IMR-90 (cell line): ENCODE data around the gene GXYLT2. TPM values are rescaled to one million over a fixed set of nuclear protein-coding genes. Genes with fewer than 3 reads are reported as not detected.
A peak's percentile ranks its signal among the peaks of the same experiment; 100 is the strongest.

Source experiments
- ATAC-seq: fragments of 200-7000 bp; cut with Tn5 transposase; 2 replicates; pipeline ENCODE4 v1.9.1; 2020; ENCODE audit warnings: low read depth, mild to moderate bottlenecking, moderate library complexity
- BruUV-seq: library from RNA; stranded (reverse); fragments of 400-500 nt; replicated peaks from 2 replicates; lab custom pipeline; 2021; lab: Mats Ljungman, UMichigan
- CTCF ChIA-PET: fragments of 300-600 bp; formaldehyde crosslinking; extraction: SDS; loops from one replicate; lab custom pipeline; 2021; ENCODE audit warnings: antibody characterized with exemption; lab: Yijun Ruan, JAX
- POLR2A ChIA-PET: fragments of 300-600 bp; sonication (Branson Sonifier 250); formaldehyde crosslinking; loops from one replicate; lab custom pipeline; 2022; ENCODE audit warnings: antibody characterized with exemption; ENCODE audit not compliant: unreplicated experiment; lab: Charles Lee
- DNase-seq: peaks from one replicate; pipeline ENCODE4 v3.0.0; 2013
- H2AFZ ChIP-seq: replicated peaks from 2 replicates; pipeline ENCODE3; 2013; ENCODE audit warnings: low read length, mild to moderate bottlenecking; ENCODE audit not compliant: poor library complexity
- H2AK5ac ChIP-seq: 2 replicates; pipeline ENCODE4 v1.6.1; 2013; ENCODE audit warnings: low read depth, low read length, inconsistent platforms
- H2AK9ac ChIP-seq: replicated peaks from 2 replicates; pipeline ENCODE3; 2013; ENCODE audit warnings: mild to moderate bottlenecking, low read depth, low read length, moderate library complexity; ENCODE audit not compliant: poor library complexity
- H2BK120ac ChIP-seq: 2 replicates; pipeline ENCODE4 v1.6.1; 2013; ENCODE audit warnings: low read depth, low read length, inconsistent platforms
- H2BK15ac ChIP-seq: 3 replicates; pipeline ENCODE4 v1.6.1; 2013; ENCODE audit warnings: low read depth, low read length, inconsistent platforms
- H2BK20ac ChIP-seq: 2 replicates; pipeline ENCODE4 v1.6.1; 2013; ENCODE audit warnings: low read depth, mild to moderate bottlenecking, inconsistent platforms, low read length, moderate library complexity
- H2BK5ac ChIP-seq: 2 replicates; pipeline ENCODE4 v1.6.1; 2013; ENCODE audit warnings: mild to moderate bottlenecking, low read depth, low read length, inconsistent platforms; ENCODE audit not compliant: poor library complexity, severe bottlenecking
- H3K14ac ChIP-seq: replicated peaks from 2 replicates; pipeline ENCODE4 v1.6.1; 2013; ENCODE audit warnings: low read depth, low read length, inconsistent platforms
- H3K18ac ChIP-seq: 2 replicates; pipeline ENCODE4 v1.6.1; 2013; ENCODE audit warnings: low read depth, low read length, control low read depth
- H3K23ac ChIP-seq: 2 replicates; pipeline ENCODE4 v1.6.1; 2013; ENCODE audit warnings: low read depth, low read length, inconsistent platforms
- H3K27ac ChIP-seq: 2 replicates; pipeline ENCODE4 v1.5.1; 2013; ENCODE audit warnings: mild to moderate bottlenecking, control low read depth, low read length; ENCODE audit not compliant: insufficient read depth
- H3K27me3 ChIP-seq: 2 replicates; pipeline ENCODE4 v1.6.1; 2013; ENCODE audit warnings: low read length; ENCODE audit not compliant: control insufficient read depth, insufficient read depth
- H3K36me3 ChIP-seq: 2 replicates; pipeline ENCODE4 v1.6.1; 2013; ENCODE audit warnings: low read length, mixed read lengths; ENCODE audit not compliant: control insufficient read depth, insufficient read depth
- H3K4ac ChIP-seq: 2 replicates; pipeline ENCODE4 v1.6.1; 2013; ENCODE audit warnings: low read depth, low read length, inconsistent platforms
- H3K4me1 ChIP-seq: 2 replicates; pipeline ENCODE4 v1.6.1; 2013; ENCODE audit warnings: low read length, mixed read lengths; ENCODE audit not compliant: control insufficient read depth, insufficient read depth
- H3K4me2 ChIP-seq: 2 replicates; pipeline ENCODE4 v1.6.1; 2013; ENCODE audit warnings: low read depth, mild to moderate bottlenecking, control low read depth, low read length, moderate library complexity
- H3K4me3 ChIP-seq: 2 replicates; pipeline ENCODE4 v1.5.1; 2013; ENCODE audit warnings: low read depth, mild to moderate bottlenecking, control low read depth, low read length, moderate library complexity; ENCODE audit not compliant: insufficient read depth
- H3K56ac ChIP-seq: 2 replicates; pipeline ENCODE4 v1.6.1; 2013; ENCODE audit warnings: low read length, inconsistent platforms; ENCODE audit not compliant: insufficient read depth; ENCODE audit errors: extremely low read depth
- H3K79me1 ChIP-seq, 2 experiments: 2 replicates each; pipeline ENCODE4 v1.6.1; 2013; ENCODE audit warnings: low read length in 2 of 2, inconsistent platforms in 1 of 2, low read depth in 1 of 2
- H3K9ac ChIP-seq: 2 replicates; pipeline ENCODE4 v1.6.1; 2013; ENCODE audit warnings: low read depth, low read length, control low read depth
- H3K9me1 ChIP-seq: 2 replicates; pipeline ENCODE4 v1.6.1; 2013; ENCODE audit warnings: low read length, inconsistent platforms; ENCODE audit not compliant: insufficient read depth
- H3K9me3 ChIP-seq: 2 replicates; pipeline ENCODE4 v1.6.1; 2013; ENCODE audit warnings: low read length; ENCODE audit not compliant: control insufficient read depth, insufficient read depth
- H4K20me1 ChIP-seq: 2 replicates; pipeline ENCODE4 v1.6.1; 2013; ENCODE audit warnings: low read length, inconsistent platforms; ENCODE audit not compliant: insufficient read depth
- H4K5ac ChIP-seq: 2 replicates; pipeline ENCODE4 v1.6.1; 2013; ENCODE audit warnings: mild to moderate bottlenecking, low read depth, low read length, control low read depth
- H4K8ac ChIP-seq, 2 experiments: 2 replicates each; pipeline ENCODE4 v1.6.1; 2013; ENCODE audit warnings: low read depth in 2 of 2, low read length in 2 of 2, control low read depth in 1 of 2, inconsistent platforms in 1 of 2
- H4K91ac ChIP-seq: 2 replicates; pipeline ENCODE4 v1.6.1; 2013; ENCODE audit warnings: low read depth, low read length, inconsistent platforms; ENCODE audit not compliant: insufficient read depth
- BHLHE40 ChIP-seq: fragments of 150-350 bp; IDR thresholded peaks from 2 replicates; pipeline ENCODE4 v1.6.1; 2016; ENCODE audit warnings: mild to moderate bottlenecking, low read depth, low read length
- CEBPB ChIP-seq: IDR thresholded peaks from 2 replicates; pipeline ENCODE4 v1.6.1; 2012; ENCODE audit warnings: low read depth, low read length, improper control_type of control experiment
- CHD1 ChIP-seq: IDR thresholded peaks from 2 replicates; pipeline ENCODE4 v1.6.1; 2012; ENCODE audit warnings: low read depth, low read length, improper control_type of control experiment
- FOS ChIP-seq: fragments of 150-350 bp; IDR thresholded peaks from 2 replicates; pipeline ENCODE4 v1.6.1; 2016; ENCODE audit warnings: low read depth, low read length
- MAFK ChIP-seq: IDR thresholded peaks from 2 replicates; pipeline ENCODE4 v1.6.1; 2012; ENCODE audit warnings: low read depth, low read length, improper control_type of control experiment
- MAZ ChIP-seq: IDR thresholded peaks from 2 replicates; pipeline ENCODE4 v1.6.1; 2012; ENCODE audit warnings: low read depth, mild to moderate bottlenecking, low read length, improper control_type of control experiment, moderate library complexity, borderline replicate concordance
- MXI1 ChIP-seq: IDR thresholded peaks from 2 replicates; pipeline ENCODE4 v1.6.1; 2012; ENCODE audit warnings: low read depth, mild to moderate bottlenecking, low read length, moderate library complexity, borderline replicate concordance
- NFE2L2 ChIP-seq: fragments of 150-350 bp; IDR thresholded peaks from 2 replicates; pipeline ENCODE4 v1.6.1; 2016; ENCODE audit warnings: low read depth, mild to moderate bottlenecking, low read length
- POLR2A ChIP-seq: IDR thresholded peaks from 2 replicates; pipeline ENCODE4 v1.6.1; 2012; ENCODE audit warnings: mild to moderate bottlenecking, low read depth, low read length
- RAD21 ChIP-seq: IDR thresholded peaks from 2 replicates; pipeline ENCODE4 v1.6.1; 2012; ENCODE audit warnings: low read length, improper control_type of control experiment
- RCOR1 ChIP-seq: IDR thresholded peaks from 2 replicates; pipeline ENCODE4 v1.6.1; 2012; ENCODE audit warnings: mild to moderate bottlenecking, low read length, improper control_type of control experiment; ENCODE audit not compliant: insufficient replicate concordance
- RFX5 ChIP-seq: IDR thresholded peaks from 2 replicates; pipeline ENCODE4 v1.8.0; 2012; ENCODE audit warnings: low read depth, mild to moderate bottlenecking, low read length, moderate library complexity
- SMC3 ChIP-seq: fragments of 150-350 bp; IDR thresholded peaks from 2 replicates; pipeline ENCODE4 v1.6.1; 2016; ENCODE audit warnings: low read depth, mild to moderate bottlenecking, antibody characterized with exemption, low read length, moderate library complexity
- WGBS, 2 experiments: methylation state at CpG; one replicate each; pipeline versions ENCODE4 v1.1.5 to v1.1.7; 2013; ENCODE audit warnings: missing lambda C conversion rate in 2 of 2; ENCODE audit not compliant: insufficient read length in 1 of 2; ENCODE audit errors: extremely low coverage in 2 of 2; 5-methylcytosine and 5-hydroxymethylcytosine counted together
- dilution Hi-C: fragments of 300-500 bp; cut with HindIII; formaldehyde crosslinking; loops from one replicate; pipeline ENCODE4 v1.14.3; 2018; ENCODE audit warnings: low sequenced_read_pairs; ENCODE audit not compliant: unreplicated experiment
- in situ Hi-C: fragments of 300-500 bp; cut with MboI; formaldehyde crosslinking; loops from 3 replicates; pipeline ENCODE4 v1.14.3; 2019; ENCODE audit warnings: low sequenced_read_pairs, inconsistent platforms, mixed read lengths
- intact Hi-C: fragments of 100-400 bp; cut with micrococcal nuclease; formaldehyde crosslinking; loops from 2 replicates; pipeline ENCODE4 v1.10.0; 2022
- polyA plus RNA-seq, 3 experiments: library from polyadenylated mRNA; depleted of rRNA; stranded (reverse); fragments of >200 nt; gene quantifications; 2 replicates each; pipeline ENCODE4 v1.2.3, GENCODE V29; 2012; ENCODE audit warnings: low replicate concordance in 1 of 3
- total RNA-seq: library from RNA; depleted of rRNA; stranded (reverse); fragments of >200 nt; gene quantifications from 2 replicates; pipeline ENCODE4 v1.2.3, GENCODE V29; 2012
- TF ChIP-seq, protein P1 (sequence below): fragments of 150-350 bp; IDR thresholded peaks from 2 replicates; pipeline ENCODE4 v1.6.1; 2016; ENCODE audit warnings: low read depth, mild to moderate bottlenecking, low read length, moderate library complexity, borderline replicate concordance
- TF ChIP-seq, protein P2 (sequence below): conservative IDR thresholded peaks from 2 replicates; pipeline ENCODE4 v1.5.1; 2012; ENCODE audit warnings: mild to moderate bottlenecking, low read depth, low read length, improper control_type of control experiment
- TF ChIP-seq, protein P3 (sequence below): fragments of 150-350 bp; IDR thresholded peaks from 2 replicates; pipeline ENCODE4 v1.6.1; 2017; ENCODE audit warnings: mild to moderate bottlenecking, antibody characterized with exemption, low read length, low read depth

GXYLT2 gene
- total and polyA plus RNA-seq, 2 of the 4 experiments (the other 2 are of a cell fraction) = 5.7 to 11.1 TPM

DNA sequence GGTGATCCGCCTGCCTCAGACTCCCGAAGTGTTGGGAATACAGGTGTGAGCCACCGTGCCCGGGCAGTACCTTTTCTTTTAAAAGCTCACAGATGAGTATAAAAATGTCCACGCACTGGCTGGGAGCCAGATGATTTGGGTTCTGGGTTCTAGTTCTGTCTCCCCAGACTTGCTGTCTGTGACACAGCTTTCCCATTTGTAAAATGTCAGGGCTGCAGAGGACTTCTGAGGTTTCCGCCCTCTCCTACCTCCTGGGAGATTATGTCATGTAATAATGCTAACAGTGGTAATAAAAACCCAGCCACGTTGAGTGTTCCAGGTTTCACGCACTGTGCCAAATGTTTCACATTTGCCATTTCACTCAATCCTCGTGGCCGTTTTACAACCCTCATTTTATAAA is 107.5 kb downstream of the GXYLT2 start:
- H3K4me2 ChIP-seq = no peak overlapping the region
- peaks cover 8% of the 10 kb centered on the region for H3K4me1 ChIP-seq
- dilution Hi-C loops = no loop called here
- no peak overlapping the region for H3K56ac ChIP-seq
- H2AFZ ChIP-seq = no peak overlapping the region
- peaks cover 31% of the 10 kb centered on the region for H4K20me1 ChIP-seq
- intact Hi-C loops = loop anchor here (5.0 kb wide), 4 partner anchors 42 to 108 kb away; partner anchors contain the start of gene GXYLT2
- no peak overlapping the region; the same call in 1 of the 2 replicates for H4K91ac ChIP-seq
- H3K9ac ChIP-seq = no peak overlapping the region
- peak overlapping the region; percentile 1 for H2AK9ac ChIP-seq
- no peak overlapping the region for H2BK15ac ChIP-seq
- H3K4me3 ChIP-seq = no peak overlapping the region
- DNase-seq (no peak), ATAC-seq (no peak)
- WGBS, 2 experiments = 100% methylated on average over 3 of the region's 10 CpGs; no CpG with 5 or more reads in 1 of the 2 experiments
- H2BK20ac ChIP-seq = no peak overlapping the region
- no peak overlapping the region for H3K14ac ChIP-seq
- no peak overlapping the region for H3K4ac ChIP-seq
- no peak overlapping the region for H4K8ac ChIP-seq
- no TSS peak for BruUV-seq
- H3K36me3 ChIP-seq = peaks cover 3% of the 10 kb centered on the region
- TF ChIP-seq BHLHE40 = no peak
- TF ChIP-seq RAD21 = no peak
- no peak for TF ChIP-seq MXI1
- no peak for TF ChIP-seq NFE2L2
- TF ChIP-seq MAFK = no peak
- TF ChIP-seq, protein P1, sequence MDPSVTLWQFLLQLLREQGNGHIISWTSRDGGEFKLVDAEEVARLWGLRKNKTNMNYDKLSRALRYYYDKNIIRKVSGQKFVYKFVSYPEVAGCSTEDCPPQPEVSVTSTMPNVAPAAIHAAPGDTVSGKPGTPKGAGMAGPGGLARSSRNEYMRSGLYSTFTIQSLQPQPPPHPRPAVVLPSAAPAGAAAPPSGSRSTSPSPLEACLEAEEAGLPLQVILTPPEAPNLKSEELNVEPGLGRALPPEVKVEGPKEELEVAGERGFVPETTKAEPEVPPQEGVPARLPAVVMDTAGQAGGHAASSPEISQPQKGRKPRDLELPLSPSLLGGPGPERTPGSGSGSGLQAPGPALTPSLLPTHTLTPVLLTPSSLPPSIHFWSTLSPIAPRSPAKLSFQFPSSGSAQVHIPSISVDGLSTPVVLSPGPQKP = no peak
- no peak for TF ChIP-seq RFX5
- TF ChIP-seq MAZ = no peak
- TF ChIP-seq CHD1 = no peak
- no peak for TF ChIP-seq RCOR1
- TF ChIP-seq, protein P2, sequence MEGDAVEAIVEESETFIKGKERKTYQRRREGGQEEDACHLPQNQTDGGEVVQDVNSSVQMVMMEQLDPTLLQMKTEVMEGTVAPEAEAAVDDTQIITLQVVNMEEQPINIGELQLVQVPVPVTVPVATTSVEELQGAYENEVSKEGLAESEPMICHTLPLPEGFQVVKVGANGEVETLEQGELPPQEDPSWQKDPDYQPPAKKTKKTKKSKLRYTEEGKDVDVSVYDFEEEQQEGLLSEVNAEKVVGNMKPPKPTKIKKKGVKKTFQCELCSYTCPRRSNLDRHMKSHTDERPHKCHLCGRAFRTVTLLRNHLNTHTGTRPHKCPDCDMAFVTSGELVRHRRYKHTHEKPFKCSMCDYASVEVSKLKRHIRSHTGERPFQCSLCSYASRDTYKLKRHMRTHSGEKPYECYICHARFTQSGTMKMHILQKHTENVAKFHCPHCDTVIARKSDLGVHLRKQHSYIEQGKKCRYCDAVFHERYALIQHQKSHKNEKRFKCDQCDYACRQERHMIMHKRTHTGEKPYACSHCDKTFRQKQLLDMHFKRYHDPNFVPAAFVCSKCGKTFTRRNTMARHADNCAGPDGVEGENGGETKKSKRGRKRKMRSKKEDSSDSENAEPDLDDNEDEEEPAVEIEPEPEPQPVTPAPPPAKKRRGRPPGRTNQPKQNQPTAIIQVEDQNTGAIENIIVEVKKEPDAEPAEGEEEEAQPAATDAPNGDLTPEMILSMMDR = no peak
- TF ChIP-seq FOS = no peak
- TF ChIP-seq, protein P3, sequence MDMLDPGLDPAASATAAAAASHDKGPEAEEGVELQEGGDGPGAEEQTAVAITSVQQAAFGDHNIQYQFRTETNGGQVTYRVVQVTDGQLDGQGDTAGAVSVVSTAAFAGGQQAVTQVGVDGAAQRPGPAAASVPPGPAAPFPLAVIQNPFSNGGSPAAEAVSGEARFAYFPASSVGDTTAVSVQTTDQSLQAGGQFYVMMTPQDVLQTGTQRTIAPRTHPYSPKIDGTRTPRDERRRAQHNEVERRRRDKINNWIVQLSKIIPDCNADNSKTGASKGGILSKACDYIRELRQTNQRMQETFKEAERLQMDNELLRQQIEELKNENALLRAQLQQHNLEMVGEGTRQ = no peak
- no peak for TF ChIP-seq SMC3
- TF ChIP-seq POLR2A = no peak
- TF ChIP-seq CEBPB = no peak
- H4K5ac ChIP-seq = no peak overlapping the region
- ChIA-PET CTCF (no interaction called here), POLR2A (interaction anchor here (0.6 kb wide), 1 partner anchor 16 kb away, joined by 3 read pairs; no protein-coding TSS in a partner anchor)
- H3K79me1 ChIP-seq = peaks cover 3 to 6% of the 10 kb centered on the region in 2 experiments; a peak in 2 of 4 replicates
- in situ Hi-C loops = no loop called here
- H3K9me3 ChIP-seq = no peaks in the 10 kb centered on the region
- no peak overlapping the region for H2BK5ac ChIP-seq
- no peak overlapping the region for H2AK5ac ChIP-seq
- H3K27me3 ChIP-seq = no peaks in the 10 kb centered on the region
- H3K18ac ChIP-seq = no peak overlapping the region
- H2BK120ac ChIP-seq = no peak overlapping the region
- H3K27ac ChIP-seq = no peak overlapping the region
- H3K23ac ChIP-seq = no peak overlapping the region
- peaks cover 3% of the 10 kb centered on the region; the same call in 1 of the 2 replicates for H3K9me1 ChIP-seq
